Middle frontal gyrus (tissue), 1 donor: Measurements from ENCODE around the gene XPOT.
"Not testable (repeated sequence)": the region's sequence is repeated elsewhere in the genome, so short reads cannot be mapped to it uniquely, and the experiment has no call there.

Source experiments
- DNase-seq: peaks from one replicate; pipeline ENCODE4 v3.0.0-alpha.2; 2015; ENCODE audit warnings: low spot score; ENCODE audit errors: extremely low spot score

The XPOT gene

GRCh38 chr12:64403707-64404469, at the start of gene XPOT:
TSS of gene XPOT (plus strand) at chr12:64404392. CDS start at chr12:64410036, 5,644 bp downstream.
- peak; percentile 87 for DNase-seq

GRCh38 chr12:64356209-64356608, 48.0 kb upstream of the XPOT start:
- DNase-seq, result not testable (repeated sequence)

GRCh38 chr12:64361173-64361572, 43.0 kb upstream of the XPOT start:
- not testable (repeated sequence) for DNase-seq

GRCh38 chr12:64362721-64363305, 41.4 kb upstream of the XPOT start:
- DNase-seq, result no peak

- DNase-seq, result no peak
These were observed 20.5 kb upstream of the XPOT start for GRCh38 chr12:64383675-64384074.

GRCh38 chr12:64385019-64385418, 19.2 kb upstream of the XPOT start:
- DNase-seq, result no peak

- no peak for DNase-seq
These were observed 18.7 kb upstream of the XPOT start for GRCh38 chr12:64385468-64385867.

GRCh38 chr12:64387197-64387816, 16.9 kb upstream of the XPOT start:
- DNase-seq, result no peak

- no peak for DNase-seq
These were observed 15.0 kb upstream of the XPOT start for GRCh38 chr12:64389154-64389553.

- no peak for DNase-seq
These were observed 13.8 kb upstream of the XPOT start, which contains the start of gene C12orf56 for GRCh38 chr12:64390275-64390851. TSS of gene C12orf56 (minus strand) at chr12:64390758. CDS start at chr12:64390565, 193 bp downstream.

- DNase-seq, result no peak
These were observed 12.0 kb upstream of the XPOT start for GRCh38 chr12:64392221-64392620.

- DNase-seq, result no peak
These were observed 8.5 kb upstream of the XPOT start for GRCh38 chr12:64395739-64396138.

- DNase-seq, result no peak
These were observed 4.2 kb upstream of the XPOT start for GRCh38 chr12:64400041-64400440.

- DNase-seq, result no peak
These were observed 2.0 kb upstream of the XPOT start for GRCh38 chr12:64402181-64402580.

GRCh38 chr12:64404470-64405256, 471 bp downstream of the XPOT start:
- no peak for DNase-seq

GRCh38 chr12:64407342-64408223, 3.4 kb downstream of the XPOT start:
- no peak for DNase-seq

- no peak for DNase-seq
These were observed 7.2 kb downstream of the XPOT start for GRCh38 chr12:64411427-64411826.

- DNase-seq, result no peak
These were observed 8.3 kb downstream of the XPOT start for GRCh38 chr12:64412459-64412858.

GRCh38 chr12:64413884-64414283, 9.7 kb downstream of the XPOT start:
- no peak for DNase-seq

GRCh38 chr12:64418209-64418608, 14.0 kb downstream of the XPOT start:
- no peak for DNase-seq
